SK-N-SH (cell line): ENCODE data around the gene ANAPC2. TPM values are rescaled to one million over a fixed set of nuclear protein-coding genes. Genes with fewer than 3 reads are reported as not detected.

ENCODE experiments used
- CTCF ChIA-PET: fragments of 300-600, 350-600 bp; formaldehyde crosslinking; extraction: SDS; loops from one replicate; lab custom pipeline; 2021; lab: Yijun Ruan, JAX
- POLR2A ChIA-PET: fragments of 350-600 bp; sonication (Branson Sonifier 250); formaldehyde crosslinking; extraction: SDS; loops from one replicate; lab custom pipeline; 2020; ENCODE audit warnings: antibody characterized with exemption, inconsistent platforms; lab: Yijun Ruan, JAX
- DNase-seq: peaks from one replicate; pipeline ENCODE4 v3.0.0; 2012
- H2AFZ ChIP-seq: fragments of 200-600 bp; sonication (generic); 2 replicates; pipeline ENCODE4 v1.8.1; 2016; ENCODE audit warnings: antibody characterized with exemption, mild to moderate bottlenecking, low read depth
- H3F3A ChIP-seq: fragments of 200-600 bp; sonication (generic); replicated peaks from 2 replicates; pipeline ENCODE3; 2016; ENCODE audit warnings: antibody characterized with exemption, mild to moderate bottlenecking; ENCODE audit not compliant: insufficient read depth
- H3K27ac ChIP-seq, 2 experiments: fragments of 200-500 bp in 1 of 2; fragments of 200-600 bp in 1 of 2; sonication (Bioruptor generic) in 1 of 2; sonication (generic), shearing (Covaris generic) in 1 of 2; 2 replicates each; pipeline versions ENCODE4 v1.5.1 to v1.6.1; 2014 to 2016; ENCODE audit warnings: low read depth in 2 of 2, inconsistent platforms in 1 of 2, low read length in 1 of 2, mild to moderate bottlenecking in 1 of 2, mixed read lengths in 1 of 2
- H3K27me3 ChIP-seq: fragments of 200-600 bp; sonication (generic), shearing (Covaris generic); 2 replicates; pipeline ENCODE4 v1.6.1; 2016; ENCODE audit warnings: mixed run types; ENCODE audit not compliant: insufficient read depth
- H3K36me3 ChIP-seq, 2 experiments: fragments of 200-500 bp in 1 of 2; fragments of 200-600 bp in 1 of 2; sonication (Bioruptor generic) in 1 of 2; sonication (generic) in 1 of 2; replicated peaks in 1 of 2; 2 replicates each; pipeline versions ENCODE3 to v1.5.1; 2014 to 2016; ENCODE audit warnings: low read length in 1 of 2, mild to moderate bottlenecking in 1 of 2; ENCODE audit not compliant: insufficient read depth in 2 of 2, control insufficient read depth in 1 of 2
- H3K4me1 ChIP-seq, 2 experiments: fragments of 200-500 bp in 1 of 2; fragments of 200-600 bp in 1 of 2; sonication (Bioruptor generic) in 1 of 2; sonication (generic), shearing (Covaris generic) in 1 of 2; 2 replicates each; pipeline versions ENCODE4 v1.5.1 to v1.6.1; 2014 to 2016; ENCODE audit warnings: low read depth in 1 of 2, low read length in 1 of 2, mixed run types in 1 of 2; ENCODE audit not compliant: insufficient read depth in 2 of 2, control insufficient read depth in 1 of 2
- H3K4me2 ChIP-seq: fragments of 200-600 bp; sonication (generic), shearing (Covaris generic); 2 replicates; pipeline ENCODE4 v1.6.1; 2017; ENCODE audit warnings: mixed run types
- H3K4me3 ChIP-seq, 2 experiments: fragments of 200-500 bp in 1 of 2; fragments of 200-600 bp in 1 of 2; sonication (Bioruptor generic) in 1 of 2; sonication (generic), shearing (Covaris generic) in 1 of 2; 2 replicates each; pipeline versions ENCODE4 v1.5.1 to v1.8.1; 2014 to 2016; ENCODE audit warnings: low read depth in 2 of 2, inconsistent platforms in 1 of 2, low read length in 1 of 2, mild to moderate bottlenecking in 1 of 2, mixed read lengths in 1 of 2, moderate library complexity in 1 of 2
- H3K79me2 ChIP-seq: fragments of 200-600 bp; sonication (generic); 2 replicates; pipeline ENCODE4 v1.8.1; 2017; ENCODE audit warnings: mild to moderate bottlenecking; ENCODE audit not compliant: insufficient read depth
- H3K9ac ChIP-seq: fragments of 200-600 bp; sonication (generic); 2 replicates; pipeline ENCODE4 v1.6.1; 2017; ENCODE audit warnings: mixed run types
- H3K9me2 ChIP-seq: fragments of 200-600 bp; sonication (generic); 2 replicates; pipeline ENCODE4 v1.6.1; 2017; ENCODE audit warnings: mixed run types
- H3K9me3 ChIP-seq: fragments of 200-600 bp; sonication (generic); 2 replicates; pipeline ENCODE4 v1.6.1; 2017; ENCODE audit warnings: mixed run types, mild to moderate bottlenecking, moderate library complexity
- H4K20me1 ChIP-seq: fragments of 200-600 bp; sonication (generic); 2 replicates; pipeline ENCODE4 v1.6.1; 2017; ENCODE audit warnings: mild to moderate bottlenecking, mixed run types; ENCODE audit not compliant: insufficient read depth
- EP300 ChIP-seq, 2 experiments: IDR thresholded peaks; 2 replicates each; pipeline versions ENCODE4 v1.4.0 to v1.6.1; 2012; ENCODE audit warnings: borderline replicate concordance in 1 of 2, low read depth in 1 of 2, low read length in 1 of 2
- FOSL2 ChIP-seq: IDR thresholded peaks from 2 replicates; pipeline ENCODE4 v1.4.0; 2012; ENCODE audit warnings: low read depth, mild to moderate bottlenecking, moderate library complexity, borderline replicate concordance
- FOXM1 ChIP-seq: IDR thresholded peaks from 2 replicates; pipeline ENCODE4 v1.4.0; 2012; ENCODE audit warnings: low read depth, mild to moderate bottlenecking
- GABPA ChIP-seq: IDR thresholded peaks from 2 replicates; pipeline ENCODE4 v1.4.0; 2012; ENCODE audit warnings: low read depth, mild to moderate bottlenecking
- JUND ChIP-seq: IDR thresholded peaks from 2 replicates; pipeline ENCODE4 v1.4.0; 2012
- MEF2A ChIP-seq: IDR thresholded peaks from 2 replicates; pipeline ENCODE4 v1.4.0; 2012; ENCODE audit warnings: low read depth, borderline replicate concordance
- MXI1 ChIP-seq: IDR thresholded peaks from 2 replicates; pipeline ENCODE4 v1.6.1; 2012; ENCODE audit warnings: mild to moderate bottlenecking, low read depth, low read length, improper control_type of control experiment
- NFIC ChIP-seq: IDR thresholded peaks from 2 replicates; pipeline ENCODE4 v1.4.0; 2012; ENCODE audit warnings: borderline replicate concordance
- PBX3 ChIP-seq: IDR thresholded peaks from 2 replicates; pipeline ENCODE4; 2012
- POLR2AphosphoS5 ChIP-seq: IDR thresholded peaks from 2 replicates; pipeline ENCODE4 v1.6.1; 2012; ENCODE audit warnings: low read depth, low read length
- RAD21 ChIP-seq: IDR thresholded peaks from 2 replicates; pipeline ENCODE4 v1.6.1; 2012; ENCODE audit warnings: mild to moderate bottlenecking, low read length
- RCOR1 ChIP-seq: fragments of 150-350 bp; IDR thresholded peaks from 2 replicates; pipeline ENCODE4 v1.6.1; 2017; ENCODE audit warnings: antibody characterized with exemption, low read length
- REST ChIP-seq: IDR thresholded peaks from 2 replicates; pipeline ENCODE4 v1.6.1; 2012; ENCODE audit warnings: mild to moderate bottlenecking, low read depth, low read length, moderate library complexity
- RFX5 ChIP-seq: IDR thresholded peaks from 2 replicates; pipeline ENCODE4 v1.6.1; 2012; ENCODE audit warnings: mild to moderate bottlenecking, improper control_type of control experiment, low read length
- RXRA ChIP-seq: IDR thresholded peaks from 2 replicates; pipeline ENCODE4 v1.4.0; 2012; ENCODE audit warnings: low read depth, mild to moderate bottlenecking, borderline replicate concordance
- TAF1 ChIP-seq: IDR thresholded peaks from 2 replicates; pipeline ENCODE4 v1.6.1; 2012; ENCODE audit warnings: low read depth, mild to moderate bottlenecking, low read length, moderate library complexity, borderline replicate concordance
- TCF12 ChIP-seq: IDR thresholded peaks from 2 replicates; pipeline ENCODE4 v1.4.0; 2012
- TEAD4 ChIP-seq: IDR thresholded peaks from 2 replicates; pipeline ENCODE4 v1.4.0; 2012; ENCODE audit warnings: mild to moderate bottlenecking, borderline replicate concordance; ENCODE audit not compliant: insufficient read depth
- YY1 ChIP-seq: IDR thresholded peaks from 2 replicates; pipeline ENCODE4 v1.4.0; 2012; ENCODE audit warnings: low read depth, mild to moderate bottlenecking
- WGBS: methylation state at CpG from one replicate; pipeline ENCODE4 v1.1.6; 2017; ENCODE audit warnings: low lambda C conversion rate; 5-methylcytosine and 5-hydroxymethylcytosine counted together
- polyA plus RNA-seq, 3 experiments: library from polyadenylated mRNA; depleted of rRNA; stranded (reverse); fragments of >200 nt; gene quantifications; 2 replicates each; pipeline ENCODE4 v1.2.3, GENCODE V29; 2012
- TF ChIP-seq, protein P1 (sequence below): IDR thresholded peaks from 2 replicates; pipeline ENCODE4 v1.4.0; 2012; ENCODE audit warnings: low read depth, borderline replicate concordance

Gene ANAPC2
- polyA plus RNA-seq, 1 of the 3 experiments (the other 2 are of a cell fraction): 35.1 TPM

DNA sequence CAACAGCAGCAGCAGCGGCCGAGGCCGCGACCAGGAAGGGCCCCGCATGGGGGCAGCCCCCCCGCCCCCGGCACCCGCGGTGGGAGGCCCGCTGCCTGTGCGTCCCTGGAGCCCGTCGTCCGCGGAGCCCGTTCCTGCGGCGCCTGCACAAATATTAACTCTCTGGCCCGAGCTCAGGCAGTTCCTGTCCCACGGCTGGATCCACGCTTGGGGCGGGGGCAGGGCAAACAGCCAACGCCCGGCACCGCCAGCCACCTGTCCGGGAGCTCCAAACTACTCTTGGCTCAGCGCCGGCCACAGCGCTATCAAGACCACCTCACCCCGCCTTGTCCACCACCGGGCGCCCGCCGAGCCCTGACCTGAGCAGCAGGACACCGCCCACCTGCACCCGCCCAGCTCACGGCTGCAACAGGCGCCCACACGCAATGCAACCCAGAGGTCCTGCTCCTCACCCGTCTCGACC, 18.4 kb downstream of the ANAPC2 start, which contains the start of gene LRRC26:
Gene LRRC26, minus strand, starts transcription at position 156 of the 463 bp plus-strand sequence. Its CDS starts 108 bp downstream, at position 48.
- peak within 1 kb of the TSS; percentile 55; the same call in 1 of the 2 replicates for H3K4me2 ChIP-seq

More for the DNA sequence above, 18.4 kb downstream of the ANAPC2 start, which contains the start of gene LRRC26:
- no peaks in the 10 kb centered on the region for H3K9me2 ChIP-seq
- H3K4me1 ChIP-seq: peaks cover 0 to 23% of the 10 kb centered on the region in 2 experiments; a peak in 1 of 4 replicates
- CTCF ChIA-PET: interaction anchor here (0.8 to 5.0 kb wide), 8 partner anchors 18 to 135 kb away, joined by 3 to 24 read pairs (median 3); partner anchors contain the start of genes ANAPC2, RNF224 and SSNA1
- no peak within 1 kb of the TSS for H2AFZ ChIP-seq
- TF ChIP-seq RXRA (no peak), MEF2A (no peak), EP300 (IDR thresholded peaks at IDR 0.05; ENCODE audit: borderline replicate concordance in 1 of 2, low read depth in 1 of 2, low read length in 1 of 2) (no peak), RAD21 (no peak), YY1 (no peak), PBX3 (no peak), MXI1 (no peak), RCOR1 (no peak), REST (no peak), TCF12 (no peak), TEAD4 (no peak), GABPA (no peak), FOSL2 (no peak), TAF1 (no peak), NFIC (no peak), POLR2AphosphoS5 (no peak), JUND (no peak), RFX5 (no peak), FOXM1 (no peak)
- TF ChIP-seq, protein P1, sequence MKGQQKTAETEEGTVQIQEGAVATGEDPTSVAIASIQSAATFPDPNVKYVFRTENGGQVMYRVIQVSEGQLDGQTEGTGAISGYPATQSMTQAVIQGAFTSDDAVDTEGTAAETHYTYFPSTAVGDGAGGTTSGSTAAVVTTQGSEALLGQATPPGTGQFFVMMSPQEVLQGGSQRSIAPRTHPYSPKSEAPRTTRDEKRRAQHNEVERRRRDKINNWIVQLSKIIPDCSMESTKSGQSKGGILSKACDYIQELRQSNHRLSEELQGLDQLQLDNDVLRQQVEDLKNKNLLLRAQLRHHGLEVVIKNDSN: no peak
- POLR2A ChIA-PET: interaction anchor here (0.8 to 1.5 kb wide), 3 partner anchors 18 to 40 kb away, joined by 3 to 4 read pairs (median 3); partner anchors contain the start of genes ANAPC2 and SSNA1
- peaks cover 40% of the 10 kb centered on the region for H3K27me3 ChIP-seq
- no peak for DNase-seq
- WGBS: 38% methylated on average over 8 of the region's 41 CpGs
- peak within 1 kb of the TSS; percentile 34 to 37; a peak in 3 of 4 replicates for H3K4me3 ChIP-seq
- H3K36me3 ChIP-seq: no peaks in the 10 kb centered on the region
- no peaks in the 10 kb centered on the region for H3K79me2 ChIP-seq
- H3K9ac ChIP-seq: no peak within 1 kb of the TSS
- H3K9me3 ChIP-seq: no peaks in the 10 kb centered on the region
- no peaks in the 10 kb centered on the region for H4K20me1 ChIP-seq
- no peak within 1 kb of the TSS for H3K27ac ChIP-seq
- no peaks in the 10 kb centered on the region for H3F3A ChIP-seq
